H1 (cell line): ENCODE data around the gene KCNMA1.

Source experiments
- CREB1 ChIP-seq: IDR thresholded peaks from 2 replicates; pipeline ENCODE4 v1.6.1; 2012; ENCODE audit warnings: inconsistent platforms
- EP300 ChIP-seq, 2 experiments: IDR thresholded peaks; 1 replicate in 1 of 2; 2 replicates in 1 of 2; pipeline ENCODE4 v1.6.1; 2011 to 2012; ENCODE audit warnings: low read depth in 2 of 2, low read length in 2 of 2, mild to moderate bottlenecking in 2 of 2, borderline replicate concordance in 1 of 2, inconsistent platforms in 1 of 2, moderate library complexity in 1 of 2
- EZH2 ChIP-seq: fragments of 200-600 bp; sonication (generic); IDR thresholded peaks from 2 replicates; pipeline ENCODE4 v1.7.1; 2012; ENCODE audit warnings: low read depth, mild to moderate bottlenecking, moderate library complexity, low read length, inconsistent platforms; ENCODE audit not compliant: severe bottlenecking
- POLR2A ChIP-seq, 2 experiments: IDR thresholded peaks; 1 replicate in 1 of 2; 2 replicates in 1 of 2; pipeline ENCODE4 v1.6.1; 2011; ENCODE audit warnings: low read depth in 2 of 2, low read length in 2 of 2, mild to moderate bottlenecking in 2 of 2; ENCODE audit errors: control extremely low read depth in 1 of 2
- POLR2AphosphoS5 ChIP-seq: IDR thresholded peaks from 2 replicates; pipeline ENCODE4 v1.6.1; 2011; ENCODE audit warnings: low read depth, low read length
- RAD21 ChIP-seq, 2 experiments: IDR thresholded peaks in 1 of 2; conservative IDR thresholded peaks in 1 of 2; 2 replicates each; pipeline ENCODE4 v1.6.1; 2011; ENCODE audit warnings: low read depth in 2 of 2, low read length in 2 of 2, improper control_type of control experiment in 1 of 2, inconsistent platforms in 1 of 2, mild to moderate bottlenecking in 1 of 2, moderate library complexity in 1 of 2
- TAF1 ChIP-seq: IDR thresholded peaks from 2 replicates; pipeline ENCODE4 v1.6.1; 2011; ENCODE audit warnings: mild to moderate bottlenecking, low read depth, low read length
- YY1 ChIP-seq: IDR thresholded peaks from 2 replicates; pipeline ENCODE4 v1.6.1; 2011; ENCODE audit warnings: low read depth, mild to moderate bottlenecking, low read length
- TF ChIP-seq, protein P1 (sequence below), 3 experiments: IDR thresholded peaks; 1 replicate in 2 of 3; 2 replicates in 1 of 3; pipeline versions ENCODE4 v1.5.1 to v1.6.1; 2011; ENCODE audit warnings: low read length in 3 of 3, mild to moderate bottlenecking in 3 of 3, inconsistent platforms in 2 of 3, low read depth in 1 of 3, moderate library complexity in 1 of 3; ENCODE audit not compliant: insufficient read depth in 1 of 3; ENCODE audit errors: control extremely low read depth in 1 of 3
- TF ChIP-seq, protein P2 (sequence below): fragments of 300-600 bp; sonication (generic); IDR thresholded peaks from 2 replicates; pipeline ENCODE4 v1.7.1; 2012; ENCODE audit warnings: low read length, moderate library complexity, mild to moderate bottlenecking, inconsistent platforms; ENCODE audit not compliant: insufficient replicate concordance

DNA sequence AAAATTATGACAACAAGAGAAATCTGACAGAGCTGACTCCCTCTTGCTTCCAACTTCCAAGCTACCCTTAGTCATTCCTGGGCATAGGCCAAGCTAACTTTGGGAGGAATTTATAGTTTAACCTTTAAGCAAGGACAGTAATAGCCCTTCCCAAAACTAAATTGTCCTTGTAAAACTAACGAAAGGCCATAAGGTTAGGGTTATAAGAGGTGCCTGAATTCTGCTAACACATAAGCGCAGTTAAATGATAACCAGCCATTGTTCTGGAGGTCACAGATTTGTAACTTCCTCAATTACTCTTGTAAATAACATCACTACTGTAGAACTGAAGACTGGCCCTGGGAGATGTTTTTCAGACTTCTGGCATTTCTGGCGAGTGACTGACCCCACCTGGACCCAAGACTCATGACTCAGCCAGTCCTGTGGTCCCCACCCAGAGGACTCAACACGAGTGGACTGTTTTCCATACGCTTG is 481.2 kb downstream of the KCNMA1 start:
- TF ChIP-seq, protein P1, sequence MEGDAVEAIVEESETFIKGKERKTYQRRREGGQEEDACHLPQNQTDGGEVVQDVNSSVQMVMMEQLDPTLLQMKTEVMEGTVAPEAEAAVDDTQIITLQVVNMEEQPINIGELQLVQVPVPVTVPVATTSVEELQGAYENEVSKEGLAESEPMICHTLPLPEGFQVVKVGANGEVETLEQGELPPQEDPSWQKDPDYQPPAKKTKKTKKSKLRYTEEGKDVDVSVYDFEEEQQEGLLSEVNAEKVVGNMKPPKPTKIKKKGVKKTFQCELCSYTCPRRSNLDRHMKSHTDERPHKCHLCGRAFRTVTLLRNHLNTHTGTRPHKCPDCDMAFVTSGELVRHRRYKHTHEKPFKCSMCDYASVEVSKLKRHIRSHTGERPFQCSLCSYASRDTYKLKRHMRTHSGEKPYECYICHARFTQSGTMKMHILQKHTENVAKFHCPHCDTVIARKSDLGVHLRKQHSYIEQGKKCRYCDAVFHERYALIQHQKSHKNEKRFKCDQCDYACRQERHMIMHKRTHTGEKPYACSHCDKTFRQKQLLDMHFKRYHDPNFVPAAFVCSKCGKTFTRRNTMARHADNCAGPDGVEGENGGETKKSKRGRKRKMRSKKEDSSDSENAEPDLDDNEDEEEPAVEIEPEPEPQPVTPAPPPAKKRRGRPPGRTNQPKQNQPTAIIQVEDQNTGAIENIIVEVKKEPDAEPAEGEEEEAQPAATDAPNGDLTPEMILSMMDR (IDR thresholded peaks at IDR 0.05; ENCODE audit: control extremely low read depth in 1 of 3, insufficient read depth in 1 of 3, low read depth in 1 of 3, low read length in 3 of 3) = no peak
- TF ChIP-seq POLR2AphosphoS5 (no peak), RAD21 (IDR thresholded peaks at IDR 0.05 in 1 of 2, conservative IDR thresholded peaks at IDR 0.05 in 1 of 2; ENCODE audit: low read depth in 2 of 2, low read length in 2 of 2) (no peak), EZH2 (no peak), CREB1 (no peak), EP300 (IDR thresholded peaks at IDR 0.05; ENCODE audit: borderline replicate concordance in 1 of 2, low read depth in 2 of 2, low read length in 2 of 2) (no peak), YY1 (no peak), TAF1 (no peak), POLR2A (IDR thresholded peaks at IDR 0.05; ENCODE audit: control extremely low read depth in 1 of 2, low read depth in 2 of 2, low read length in 2 of 2) (no peak)
- TF ChIP-seq, protein P2, sequence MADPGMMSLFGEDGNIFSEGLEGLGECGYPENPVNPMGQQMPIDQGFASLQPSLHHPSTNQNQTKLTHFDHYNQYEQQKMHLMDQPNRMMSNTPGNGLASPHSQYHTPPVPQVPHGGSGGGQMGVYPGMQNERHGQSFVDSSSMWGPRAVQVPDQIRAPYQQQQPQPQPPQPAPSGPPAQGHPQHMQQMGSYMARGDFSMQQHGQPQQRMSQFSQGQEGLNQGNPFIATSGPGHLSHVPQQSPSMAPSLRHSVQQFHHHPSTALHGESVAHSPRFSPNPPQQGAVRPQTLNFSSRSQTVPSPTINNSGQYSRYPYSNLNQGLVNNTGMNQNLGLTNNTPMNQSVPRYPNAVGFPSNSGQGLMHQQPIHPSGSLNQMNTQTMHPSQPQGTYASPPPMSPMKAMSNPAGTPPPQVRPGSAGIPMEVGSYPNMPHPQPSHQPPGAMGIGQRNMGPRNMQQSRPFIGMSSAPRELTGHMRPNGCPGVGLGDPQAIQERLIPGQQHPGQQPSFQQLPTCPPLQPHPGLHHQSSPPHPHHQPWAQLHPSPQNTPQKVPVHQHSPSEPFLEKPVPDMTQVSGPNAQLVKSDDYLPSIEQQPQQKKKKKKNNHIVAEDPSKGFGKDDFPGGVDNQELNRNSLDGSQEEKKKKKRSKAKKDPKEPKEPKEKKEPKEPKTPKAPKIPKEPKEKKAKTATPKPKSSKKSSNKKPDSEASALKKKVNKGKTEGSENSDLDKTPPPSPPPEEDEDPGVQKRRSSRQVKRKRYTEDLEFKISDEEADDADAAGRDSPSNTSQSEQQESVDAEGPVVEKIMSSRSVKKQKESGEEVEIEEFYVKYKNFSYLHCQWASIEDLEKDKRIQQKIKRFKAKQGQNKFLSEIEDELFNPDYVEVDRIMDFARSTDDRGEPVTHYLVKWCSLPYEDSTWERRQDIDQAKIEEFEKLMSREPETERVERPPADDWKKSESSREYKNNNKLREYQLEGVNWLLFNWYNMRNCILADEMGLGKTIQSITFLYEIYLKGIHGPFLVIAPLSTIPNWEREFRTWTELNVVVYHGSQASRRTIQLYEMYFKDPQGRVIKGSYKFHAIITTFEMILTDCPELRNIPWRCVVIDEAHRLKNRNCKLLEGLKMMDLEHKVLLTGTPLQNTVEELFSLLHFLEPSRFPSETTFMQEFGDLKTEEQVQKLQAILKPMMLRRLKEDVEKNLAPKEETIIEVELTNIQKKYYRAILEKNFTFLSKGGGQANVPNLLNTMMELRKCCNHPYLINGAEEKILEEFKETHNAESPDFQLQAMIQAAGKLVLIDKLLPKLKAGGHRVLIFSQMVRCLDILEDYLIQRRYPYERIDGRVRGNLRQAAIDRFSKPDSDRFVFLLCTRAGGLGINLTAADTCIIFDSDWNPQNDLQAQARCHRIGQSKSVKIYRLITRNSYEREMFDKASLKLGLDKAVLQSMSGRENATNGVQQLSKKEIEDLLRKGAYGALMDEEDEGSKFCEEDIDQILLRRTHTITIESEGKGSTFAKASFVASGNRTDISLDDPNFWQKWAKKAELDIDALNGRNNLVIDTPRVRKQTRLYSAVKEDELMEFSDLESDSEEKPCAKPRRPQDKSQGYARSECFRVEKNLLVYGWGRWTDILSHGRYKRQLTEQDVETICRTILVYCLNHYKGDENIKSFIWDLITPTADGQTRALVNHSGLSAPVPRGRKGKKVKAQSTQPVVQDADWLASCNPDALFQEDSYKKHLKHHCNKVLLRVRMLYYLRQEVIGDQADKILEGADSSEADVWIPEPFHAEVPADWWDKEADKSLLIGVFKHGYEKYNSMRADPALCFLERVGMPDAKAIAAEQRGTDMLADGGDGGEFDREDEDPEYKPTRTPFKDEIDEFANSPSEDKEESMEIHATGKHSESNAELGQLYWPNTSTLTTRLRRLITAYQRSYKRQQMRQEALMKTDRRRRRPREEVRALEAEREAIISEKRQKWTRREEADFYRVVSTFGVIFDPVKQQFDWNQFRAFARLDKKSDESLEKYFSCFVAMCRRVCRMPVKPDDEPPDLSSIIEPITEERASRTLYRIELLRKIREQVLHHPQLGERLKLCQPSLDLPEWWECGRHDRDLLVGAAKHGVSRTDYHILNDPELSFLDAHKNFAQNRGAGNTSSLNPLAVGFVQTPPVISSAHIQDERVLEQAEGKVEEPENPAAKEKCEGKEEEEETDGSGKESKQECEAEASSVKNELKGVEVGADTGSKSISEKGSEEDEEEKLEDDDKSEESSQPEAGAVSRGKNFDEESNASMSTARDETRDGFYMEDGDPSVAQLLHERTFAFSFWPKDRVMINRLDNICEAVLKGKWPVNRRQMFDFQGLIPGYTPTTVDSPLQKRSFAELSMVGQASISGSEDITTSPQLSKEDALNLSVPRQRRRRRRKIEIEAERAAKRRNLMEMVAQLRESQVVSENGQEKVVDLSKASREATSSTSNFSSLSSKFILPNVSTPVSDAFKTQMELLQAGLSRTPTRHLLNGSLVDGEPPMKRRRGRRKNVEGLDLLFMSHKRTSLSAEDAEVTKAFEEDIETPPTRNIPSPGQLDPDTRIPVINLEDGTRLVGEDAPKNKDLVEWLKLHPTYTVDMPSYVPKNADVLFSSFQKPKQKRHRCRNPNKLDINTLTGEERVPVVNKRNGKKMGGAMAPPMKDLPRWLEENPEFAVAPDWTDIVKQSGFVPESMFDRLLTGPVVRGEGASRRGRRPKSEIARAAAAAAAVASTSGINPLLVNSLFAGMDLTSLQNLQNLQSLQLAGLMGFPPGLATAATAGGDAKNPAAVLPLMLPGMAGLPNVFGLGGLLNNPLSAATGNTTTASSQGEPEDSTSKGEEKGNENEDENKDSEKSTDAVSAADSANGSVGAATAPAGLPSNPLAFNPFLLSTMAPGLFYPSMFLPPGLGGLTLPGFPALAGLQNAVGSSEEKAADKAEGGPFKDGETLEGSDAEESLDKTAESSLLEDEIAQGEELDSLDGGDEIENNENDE = no peak
